SKM-1 (cell line): ENCODE measurements around the gene SMAD7.

Experiments
- DNase-seq: peaks from one replicate; lab custom pipeline; 2025; ENCODE audit not compliant: unreplicated experiment; lab: John Stamatoyannopoulos, UW

The SMAD7 gene

GRCh38 chr18:48932462-48932818 is 18.3 kb downstream of the SMAD7 start:
- DNase-seq: no peak

- no peak for DNase-seq
Measured at GRCh38 chr18:48931680-48932461, 18.9 kb downstream of the SMAD7 start.

GRCh38 chr18:48930926-48931325 is 19.8 kb downstream of the SMAD7 start:
- no peak for DNase-seq

GRCh38 chr18:48929941-48930713 is 20.6 kb downstream of the SMAD7 start:
- DNase-seq: no peak

GRCh38 chr18:48929212-48929612 is 21.6 kb downstream of the SMAD7 start:
- no peak for DNase-seq

- DNase-seq: no peak
Measured at GRCh38 chr18:48928787-48929186, 22.0 kb downstream of the SMAD7 start.

GRCh38 chr18:48927286-48928080 is 23.3 kb downstream of the SMAD7 start:
- DNase-seq: no peak

- DNase-seq: no peak
Measured at GRCh38 chr18:48926420-48926857, 24.3 kb downstream of the SMAD7 start.

- DNase-seq: no peak
Measured at GRCh38 chr18:48925491-48925780, 25.3 kb downstream of the SMAD7 start.

GRCh38 chr18:48924630-48925490 is 25.9 kb downstream of the SMAD7 start:
- DNase-seq: no peak

- no peak for DNase-seq
Measured at GRCh38 chr18:48923746-48924629, 26.8 kb downstream of the SMAD7 start.

- peak; percentile 55 for DNase-seq
Measured at GRCh38 chr18:48922801-48923730, 27.7 kb downstream of the SMAD7 start.

- DNase-seq: no peak
Measured at GRCh38 chr18:48922226-48922800, 28.5 kb downstream of the SMAD7 start.

GRCh38 chr18:48921305-48922225 is 29.2 kb downstream of the SMAD7 start:
- DNase-seq: no peak

GRCh38 chr18:48920408-48921038 is 30.2 kb downstream of the SMAD7 start:
- DNase-seq: no peak

- no peak for DNase-seq
Measured at GRCh38 chr18:48919547-48919946, 31.2 kb downstream of the SMAD7 start.
